ENCODE data around the gene CXCR4.

Gene CXCR4

GRCh38 chr2:136117909-136118818 lies at the start of gene CXCR4:
CXCR4 (minus strand) TSS chr2:136118149; CDS start chr2:136118060, 89 bp downstream.
- DNase-seq, result no peak

DNA sequence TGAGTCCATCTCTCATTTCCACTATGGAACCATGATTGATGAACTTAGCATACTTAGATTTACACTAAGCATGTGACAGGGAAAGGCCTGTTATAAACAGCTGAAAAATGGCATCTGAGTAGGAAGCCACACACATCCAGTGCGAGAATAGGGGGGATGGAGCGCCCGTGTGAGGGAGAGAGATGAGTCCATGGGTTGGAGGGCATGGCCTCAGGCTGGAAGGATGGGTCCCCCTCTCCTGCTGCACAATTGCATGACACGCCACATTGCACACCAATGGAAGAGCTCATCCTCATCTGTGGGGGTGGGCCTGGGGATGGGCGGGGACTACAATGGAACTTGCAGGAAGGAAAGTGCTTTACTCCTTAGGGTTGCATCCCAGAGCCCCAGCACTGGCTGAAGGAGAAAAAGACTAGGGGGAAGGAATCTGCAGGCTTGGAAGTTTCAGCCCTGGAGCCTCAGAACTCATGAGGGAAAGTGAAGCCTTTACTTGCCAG lies 46.4 kb upstream of the CXCR4 start:
- DNase-seq, result no peak

DNA sequence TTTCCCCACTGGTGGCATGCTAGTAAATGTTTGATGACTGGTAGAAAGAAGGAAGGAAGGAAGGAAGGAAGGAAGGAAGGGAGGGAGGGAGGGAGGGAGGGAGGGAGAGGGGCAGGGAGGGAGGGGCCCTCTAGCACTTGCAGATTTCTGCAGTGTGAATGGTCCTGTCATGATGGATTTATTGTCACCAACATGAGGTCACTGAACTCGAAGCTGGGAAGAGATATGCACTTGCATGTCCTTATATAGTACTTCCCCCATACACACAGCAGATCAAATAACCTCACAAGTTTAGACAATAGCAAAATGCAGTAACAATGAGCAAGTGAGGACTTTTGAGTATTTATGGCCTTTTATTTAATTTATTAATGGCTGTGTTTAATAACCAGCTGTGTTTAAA lies 44.5 kb upstream of the CXCR4 start:
- DNase-seq, result no peak

DNA sequence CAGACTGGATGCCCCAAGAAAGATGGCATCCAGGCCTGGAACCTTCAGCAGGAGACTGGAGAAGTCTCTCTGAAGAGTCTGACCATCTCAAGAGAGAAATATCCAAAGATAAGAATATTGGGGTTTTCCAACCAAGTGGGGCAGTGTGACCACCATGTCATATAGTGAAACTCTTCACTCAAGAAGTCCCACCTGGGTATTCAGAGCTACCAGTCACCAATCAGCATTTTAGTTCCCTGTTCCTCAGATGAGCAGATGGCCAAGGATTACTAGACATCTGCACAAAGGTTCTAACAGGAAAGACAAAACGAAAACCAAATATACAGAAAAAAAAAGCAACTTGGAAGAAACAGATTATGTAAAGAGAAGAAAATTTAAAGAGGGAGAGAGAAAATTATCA lies 38.5 kb upstream of the CXCR4 start:
- DNase-seq, result no peak

DNA sequence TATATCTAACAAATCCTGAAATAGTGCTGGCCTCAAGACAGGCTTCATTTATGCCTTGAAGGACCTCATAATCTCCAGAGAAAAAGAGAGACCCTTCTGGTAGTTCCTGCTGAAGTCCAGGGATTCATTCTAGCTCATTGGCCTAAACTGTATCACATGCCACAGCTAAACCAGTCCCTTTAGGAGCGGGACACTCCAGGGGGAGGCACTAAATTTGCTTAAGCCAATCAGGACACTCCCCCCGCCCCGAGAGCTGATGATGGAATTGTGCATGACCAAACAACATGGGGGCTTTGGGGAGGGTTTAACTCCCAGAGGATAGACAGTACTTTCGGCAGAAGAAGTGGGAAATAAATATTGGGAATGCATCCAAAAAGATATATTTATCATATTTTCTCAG lies 36.4 kb upstream of the CXCR4 start:
- DNase-seq, result no peak

- DNase-seq, result no peak
Measured at GRCh38 chr2:136151021-136151971, 33.3 kb upstream of the CXCR4 start.

- DNase-seq, result no peak
Measured at GRCh38 chr2:136149011-136149410, 31.1 kb upstream of the CXCR4 start.

DNA sequence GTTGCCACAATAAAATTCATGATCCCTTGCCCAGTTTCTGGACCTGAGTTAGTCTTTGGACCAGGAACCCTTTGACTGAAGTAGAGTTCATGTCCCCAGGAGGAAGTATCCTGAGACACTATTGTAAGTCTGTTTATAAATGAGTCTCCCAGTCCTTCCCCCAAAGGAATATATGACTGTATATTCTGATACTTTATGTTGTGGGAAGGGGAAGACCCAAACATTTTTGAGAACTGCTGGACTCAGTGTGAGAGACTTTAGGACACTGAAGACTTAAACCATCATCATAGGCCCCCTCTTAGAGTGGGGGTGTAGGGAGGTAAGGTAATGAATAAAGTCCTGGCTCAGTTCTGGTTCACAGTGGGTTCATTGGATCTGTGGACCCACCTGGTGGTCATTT lies 28.6 kb upstream of the CXCR4 start:
- DNase-seq, result no peak

DNA sequence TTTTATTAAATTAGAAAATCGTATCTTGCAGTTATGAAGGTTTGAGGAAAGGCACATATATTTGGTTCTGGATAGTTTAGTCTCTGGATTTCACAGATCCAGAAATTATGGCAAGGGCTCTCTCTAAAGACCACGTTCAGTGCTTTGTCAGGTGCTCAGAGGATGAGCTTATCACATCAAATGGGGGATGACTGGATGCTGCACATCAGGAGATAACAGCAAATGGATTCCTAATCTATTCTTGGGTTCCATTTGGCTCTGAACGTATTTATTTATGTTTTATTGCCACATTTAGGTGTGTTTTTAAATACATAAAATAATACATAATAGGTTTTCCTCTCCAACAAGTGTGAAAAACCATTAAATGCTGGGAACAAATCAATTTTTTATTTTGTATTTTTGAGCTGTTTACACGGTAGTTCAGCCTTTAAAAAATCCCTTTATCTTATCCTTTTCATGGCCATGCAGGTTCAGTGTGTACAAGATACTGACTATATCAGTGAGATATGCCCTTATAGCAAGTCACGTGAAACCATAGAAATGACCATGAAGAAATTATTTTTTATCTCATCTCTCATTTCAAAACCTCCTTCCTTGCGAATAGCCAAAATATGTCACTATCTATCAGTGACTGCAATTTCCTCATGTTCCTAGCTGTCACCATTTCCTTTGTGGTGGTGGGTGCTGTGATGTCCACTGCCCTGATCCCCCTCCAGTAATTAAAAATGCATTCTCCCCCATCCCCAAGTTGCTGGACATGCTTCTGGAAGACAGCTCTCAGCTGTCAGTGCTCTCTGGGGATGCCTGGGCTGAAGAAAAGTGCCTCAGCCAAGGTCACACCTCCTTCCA lies 25.9 kb upstream of the CXCR4 start:
- DNase-seq, result no peak

GRCh38 chr2:136141510-136142149 lies 23.7 kb upstream of the CXCR4 start:
- no peak for DNase-seq

DNA sequence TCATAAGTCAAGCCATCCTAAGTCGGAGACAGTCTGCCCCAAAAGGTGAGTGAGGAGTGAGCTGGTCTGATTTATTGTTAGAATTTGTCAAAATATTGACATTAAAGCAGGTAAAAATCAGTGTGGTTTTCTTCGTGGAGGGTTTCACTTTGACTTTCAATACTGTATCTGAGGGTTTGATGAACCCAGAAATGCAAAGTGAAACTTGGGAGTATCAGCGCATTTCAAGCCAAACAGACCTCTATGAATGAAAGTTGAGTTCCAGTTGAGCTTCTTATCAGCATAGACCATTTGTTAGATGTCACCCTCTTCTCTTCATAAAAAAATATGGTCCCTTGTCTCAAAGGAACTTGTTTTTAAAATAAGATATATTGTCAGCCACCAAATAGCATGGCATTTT lies 21.7 kb upstream of the CXCR4 start:
- no peak for DNase-seq

DNA sequence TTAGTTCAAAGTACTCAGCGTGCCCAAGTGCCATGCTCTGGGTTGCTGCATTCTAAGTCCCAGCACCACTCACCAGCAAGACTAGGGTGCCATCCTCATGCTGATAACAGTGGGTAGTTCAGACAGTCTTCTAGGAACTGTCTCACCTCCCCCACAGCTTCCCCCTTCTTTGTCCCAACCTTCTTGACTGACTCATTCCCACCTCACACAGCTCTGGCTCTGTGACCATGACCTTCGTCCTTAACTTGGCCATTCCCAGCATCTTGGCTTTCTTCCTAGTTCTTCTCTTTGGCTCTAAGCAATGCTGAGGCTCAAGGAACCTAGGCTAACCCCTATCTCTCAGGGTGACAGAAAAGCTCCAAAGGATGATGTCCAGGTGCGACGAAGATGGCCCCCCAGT lies 20.0 kb upstream of the CXCR4 start:
- DNase-seq, result no peak

- DNase-seq, result no peak
Measured at GRCh38 chr2:136136931-136137330, 19.0 kb upstream of the CXCR4 start.

DNA sequence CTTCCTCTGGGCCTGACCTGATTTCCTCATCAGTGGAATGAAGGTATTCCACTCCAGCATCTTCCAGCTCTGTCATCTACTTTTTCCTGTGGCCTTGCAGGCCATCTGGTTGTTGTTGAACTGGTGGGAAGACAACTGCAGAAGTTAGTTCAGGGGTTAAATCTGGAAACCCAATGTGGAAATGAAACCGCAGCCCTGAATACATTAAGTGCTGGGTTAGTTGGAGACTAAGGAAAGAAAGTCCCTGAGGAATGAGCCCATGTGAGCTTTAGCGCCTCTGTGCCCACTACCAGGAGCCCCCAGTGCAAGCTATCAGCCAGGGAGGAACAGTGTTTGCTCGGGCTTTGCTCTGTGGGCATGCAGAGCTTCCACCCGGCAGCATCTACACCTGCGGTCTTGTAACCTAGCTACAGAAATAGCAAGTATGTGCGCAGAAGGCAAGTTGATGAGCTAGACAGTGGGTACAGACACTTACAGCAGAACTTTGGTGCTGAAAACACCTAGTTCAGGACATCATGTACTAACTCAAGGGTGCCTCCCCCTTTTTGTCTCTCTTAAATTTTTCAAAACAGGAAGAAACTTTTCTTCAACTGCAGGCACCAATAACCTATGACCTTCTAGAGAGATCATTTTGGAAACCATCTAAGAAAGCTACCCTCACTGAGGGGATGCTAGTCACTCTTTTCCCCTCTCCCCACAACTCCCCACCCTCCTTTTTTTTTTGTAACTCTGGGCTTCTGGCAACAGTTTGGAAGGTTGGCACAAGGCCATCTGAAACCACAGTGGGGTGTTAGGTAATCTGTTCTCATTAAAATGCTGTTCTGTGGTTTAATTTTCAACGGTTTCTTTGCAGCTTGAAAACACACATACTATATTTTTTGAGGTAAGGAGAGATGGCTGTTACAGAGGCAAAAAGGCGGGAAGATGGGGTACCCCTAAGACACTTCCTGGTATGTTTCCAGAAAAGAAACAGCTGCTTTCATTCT lies 18.3 kb upstream of the CXCR4 start:
- no peak for DNase-seq

DNA sequence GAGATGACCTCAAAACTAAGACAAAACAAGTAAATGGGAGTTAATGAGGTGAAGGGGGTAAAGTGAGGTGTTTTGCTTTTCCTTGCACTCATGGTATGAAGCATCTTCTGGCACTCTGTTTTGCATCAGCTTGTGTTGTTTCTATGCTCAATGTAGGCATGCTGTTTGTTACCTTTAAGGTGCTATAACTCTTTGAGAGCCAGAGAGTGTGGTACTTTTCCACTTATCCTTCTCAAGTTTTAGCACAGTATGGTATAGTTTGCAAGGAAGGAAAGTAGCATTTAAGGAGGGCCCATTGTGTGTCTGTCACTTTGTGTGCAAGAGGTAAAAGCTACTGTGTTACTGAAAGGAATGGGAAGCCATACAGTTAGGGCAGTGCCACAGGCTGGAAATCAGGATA lies 17.5 kb upstream of the CXCR4 start:
- no peak for DNase-seq

DNA sequence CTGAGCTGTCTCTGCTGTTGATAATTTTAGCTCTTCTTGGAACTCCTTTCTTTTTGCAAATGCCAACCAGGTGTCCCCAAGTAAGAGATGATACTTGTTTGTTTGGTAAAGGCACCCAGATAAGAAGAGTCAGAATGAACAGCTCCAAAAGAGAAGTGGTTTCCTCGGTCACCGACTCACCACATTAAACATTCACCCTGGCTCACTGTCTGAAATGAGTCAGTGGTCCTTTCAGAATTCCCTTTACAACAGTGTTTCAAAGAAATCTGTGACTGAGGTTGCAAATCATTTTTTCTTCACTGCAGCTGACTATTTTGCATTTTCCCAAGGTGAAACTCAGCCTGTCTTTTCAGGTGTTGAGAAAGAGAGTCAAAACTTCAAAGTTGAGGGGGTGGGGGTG lies 16.2 kb upstream of the CXCR4 start:
- no peak for DNase-seq

DNA sequence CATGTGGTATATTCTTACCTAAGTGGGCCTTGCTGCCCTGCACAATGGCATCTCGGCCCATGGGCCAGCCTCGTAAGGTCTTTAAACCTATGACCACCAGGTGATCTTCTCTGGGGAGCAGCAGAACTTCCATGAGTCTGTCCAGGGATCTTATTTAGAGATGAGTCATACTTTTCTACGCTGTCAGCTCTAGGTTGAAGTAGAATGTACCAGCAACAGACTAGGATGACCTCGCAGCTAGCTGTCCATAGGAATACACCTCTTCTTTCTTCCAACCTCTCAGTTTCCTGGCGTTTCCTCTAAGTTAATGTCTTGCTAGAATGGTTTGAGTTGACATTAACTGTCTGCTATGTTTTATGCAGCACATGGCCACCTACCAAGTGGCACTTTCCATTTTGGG lies 15.6 kb upstream of the CXCR4 start:
- DNase-seq, result no peak

- no peak for DNase-seq
Measured at GRCh38 chr2:136133176-136133575, 15.2 kb upstream of the CXCR4 start.

DNA sequence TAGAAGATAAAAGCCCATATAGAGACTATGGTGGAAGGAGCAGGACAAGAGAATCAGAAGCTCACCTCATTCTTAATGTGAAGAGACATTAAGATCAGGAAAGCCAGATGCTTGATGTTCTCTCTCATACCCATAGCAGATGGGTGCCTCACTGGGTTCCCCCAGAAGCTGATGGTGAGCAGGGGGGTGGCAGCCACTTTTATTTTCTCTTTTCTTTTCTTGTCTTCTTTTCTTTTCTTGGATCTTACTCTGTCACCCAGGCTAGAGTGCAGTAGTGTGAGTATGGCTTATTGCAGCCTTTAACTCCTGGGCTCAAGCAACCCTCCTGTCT lies 14.8 kb upstream of the CXCR4 start:
- DNase-seq, result no peak

DNA sequence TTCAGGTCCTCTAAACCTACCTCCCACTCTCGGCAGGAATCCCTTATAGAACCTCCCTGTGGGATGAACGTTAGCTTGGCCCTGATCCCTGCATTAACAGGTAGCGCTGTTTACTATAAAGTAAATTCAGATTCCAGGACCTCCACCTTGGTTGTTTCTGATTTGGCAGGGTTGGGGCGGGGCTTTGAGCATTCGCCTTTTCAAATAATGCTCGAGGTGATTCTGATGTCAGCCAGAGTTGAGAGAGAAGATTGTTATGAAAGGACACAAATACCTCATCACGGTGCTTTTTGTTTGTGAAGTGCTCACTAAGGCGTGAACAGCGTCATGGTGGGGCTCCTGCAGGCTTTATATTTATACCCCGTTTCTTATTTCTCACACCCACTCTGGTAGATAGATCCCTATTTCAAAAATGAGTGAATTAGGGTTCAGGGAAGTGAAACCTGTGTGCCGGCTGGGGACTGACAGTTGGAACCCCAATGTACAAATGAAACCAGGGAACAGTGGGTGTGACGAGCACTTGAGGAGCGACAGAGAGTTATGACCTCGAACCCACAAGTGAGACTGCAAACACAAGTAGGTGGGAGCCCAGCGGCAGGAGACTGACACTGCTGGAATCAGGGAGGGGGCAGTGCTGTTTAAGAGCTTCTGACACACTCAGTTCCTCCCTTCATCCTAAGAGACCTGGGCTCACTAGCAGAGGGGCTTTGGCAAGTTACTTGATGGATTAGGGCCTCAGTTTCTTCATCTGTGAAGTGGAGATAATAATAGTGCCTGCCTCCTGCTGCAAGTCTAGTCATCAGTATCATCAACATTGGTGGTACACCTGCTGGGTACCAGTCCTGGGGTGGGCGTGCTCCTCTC lies 14.2 kb upstream of the CXCR4 start:
- DNase-seq, result no peak

All from cerebellar nuclear complex (tissue), 1 donor.